MM.1S (cell line): ENCODE data around the gene SLC25A11.

ENCODE experiments used
- DNase-seq: peaks from one replicate; pipeline ENCODE4 v3.0.0-alpha.2; 2015
- H2AFZ ChIP-seq: fragments of 300-600 bp; sonication (generic); 2 replicates; pipeline ENCODE4 v1.6.0; 2016; ENCODE audit warnings: antibody characterized with exemption, low read length
- H3F3A ChIP-seq: fragments of 300-600 bp; sonication (generic); 2 replicates; pipeline ENCODE4 v1.6.1; 2016; ENCODE audit warnings: mild to moderate bottlenecking, antibody characterized with exemption, low read length, moderate library complexity, mixed read lengths; ENCODE audit not compliant: insufficient read depth
- H3K27ac ChIP-seq: fragments of 300-600 bp; sonication (generic); 2 replicates; pipeline ENCODE4 v1.5.1; 2016; ENCODE audit warnings: mild to moderate bottlenecking, low read length
- H3K27me3 ChIP-seq: fragments of 300-600 bp; sonication (generic); replicated peaks from 2 replicates; pipeline ENCODE4 v1.6.0; 2016; ENCODE audit warnings: low read length; ENCODE audit not compliant: insufficient read depth
- H3K36me3 ChIP-seq: fragments of 300-600 bp; sonication (generic); replicated peaks from 2 replicates; pipeline ENCODE4 v1.6.1; 2016; ENCODE audit warnings: mild to moderate bottlenecking, low read length, mixed read lengths; ENCODE audit not compliant: insufficient read depth
- H3K4me1 ChIP-seq: fragments of 300-600 bp; sonication (generic); 2 replicates; pipeline ENCODE4 v1.6.1; 2016; ENCODE audit warnings: low read length, mixed read lengths
- H3K4me2 ChIP-seq: fragments of 300-600 bp; sonication (generic); 2 replicates; pipeline ENCODE4 v1.6.0; 2016; ENCODE audit warnings: low read depth, low read length
- H3K4me3 ChIP-seq: fragments of 300-600 bp; sonication (generic); 2 replicates; pipeline ENCODE4 v1.5.1; 2016; ENCODE audit warnings: low read length, mixed read lengths
- H3K79me2 ChIP-seq: fragments of 300-600 bp; sonication (generic); 2 replicates; pipeline ENCODE4 v1.6.1; 2016; ENCODE audit warnings: mixed run types, low read length, mixed read lengths
- H3K9ac ChIP-seq: fragments of 300-600 bp; sonication (generic); 2 replicates; pipeline ENCODE4 v1.6.1; 2016; ENCODE audit warnings: low read length, mixed read lengths
- H3K9me2 ChIP-seq: fragments of 300-600 bp; sonication (generic); replicated peaks from 2 replicates; pipeline ENCODE4 v1.6.1; 2016; ENCODE audit warnings: mild to moderate bottlenecking, low read length, mixed read lengths; ENCODE audit not compliant: insufficient read depth
- H3K9me3 ChIP-seq: fragments of 300-600 bp; sonication (generic); replicated peaks from 2 replicates; pipeline ENCODE4 v1.6.1; 2016; ENCODE audit warnings: mild to moderate bottlenecking, low read length, mixed read lengths; ENCODE audit not compliant: insufficient read depth
- H4K20me1 ChIP-seq: fragments of 300-600 bp; sonication (generic); 2 replicates; pipeline ENCODE4 v1.6.1; 2016; ENCODE audit warnings: mild to moderate bottlenecking, low read length, moderate library complexity, mixed read lengths; ENCODE audit not compliant: insufficient read depth
- CTCF ChIP-seq: fragments of 300-600 bp; sonication (generic); IDR thresholded peaks from 2 replicates; pipeline ENCODE4 v1.5.1; 2016; ENCODE audit warnings: antibody characterized with exemption, low read length, mixed read lengths
- EZH2 ChIP-seq: fragments of 300-600 bp; sonication (generic); optimal IDR thresholded peaks from 2 replicates; pipeline ENCODE3; 2017; ENCODE audit warnings: low read depth, mild to moderate bottlenecking, antibody characterized with exemption, low read length, mixed read lengths
- EZH2phosphoT487 ChIP-seq: fragments of 300-600 bp; sonication (generic); IDR thresholded peaks from 2 replicates; pipeline ENCODE4 v1.6.1; 2018; ENCODE audit warnings: antibody characterized with exemption, low read length

SLC25A11 gene

GRCh38 chr17:4892499-4893221 lies 47.2 kb downstream of the SLC25A11 start:
- Histone ChIP-seq H3K4me1 (no peaks in the 10 kb centered on the region), H3K9ac (no peak overlapping the region), H3K4me3 (no peak overlapping the region), H3F3A (no peaks in the 10 kb centered on the region), H3K27ac (no peak overlapping the region), H2AFZ (no peak overlapping the region), H3K9me3 (no peaks in the 10 kb centered on the region), H4K20me1 (no peaks in the 10 kb centered on the region), H3K36me3 (no peaks in the 10 kb centered on the region), H3K4me2 (no peak overlapping the region), H3K27me3 (no peaks in the 10 kb centered on the region), H3K9me2 (no peaks in the 10 kb centered on the region), H3K79me2 (no peaks in the 10 kb centered on the region)
- TF ChIP-seq EZH2 (no peak), CTCF (no peak), EZH2phosphoT487 (no peak)
- no peak for DNase-seq

DNA sequence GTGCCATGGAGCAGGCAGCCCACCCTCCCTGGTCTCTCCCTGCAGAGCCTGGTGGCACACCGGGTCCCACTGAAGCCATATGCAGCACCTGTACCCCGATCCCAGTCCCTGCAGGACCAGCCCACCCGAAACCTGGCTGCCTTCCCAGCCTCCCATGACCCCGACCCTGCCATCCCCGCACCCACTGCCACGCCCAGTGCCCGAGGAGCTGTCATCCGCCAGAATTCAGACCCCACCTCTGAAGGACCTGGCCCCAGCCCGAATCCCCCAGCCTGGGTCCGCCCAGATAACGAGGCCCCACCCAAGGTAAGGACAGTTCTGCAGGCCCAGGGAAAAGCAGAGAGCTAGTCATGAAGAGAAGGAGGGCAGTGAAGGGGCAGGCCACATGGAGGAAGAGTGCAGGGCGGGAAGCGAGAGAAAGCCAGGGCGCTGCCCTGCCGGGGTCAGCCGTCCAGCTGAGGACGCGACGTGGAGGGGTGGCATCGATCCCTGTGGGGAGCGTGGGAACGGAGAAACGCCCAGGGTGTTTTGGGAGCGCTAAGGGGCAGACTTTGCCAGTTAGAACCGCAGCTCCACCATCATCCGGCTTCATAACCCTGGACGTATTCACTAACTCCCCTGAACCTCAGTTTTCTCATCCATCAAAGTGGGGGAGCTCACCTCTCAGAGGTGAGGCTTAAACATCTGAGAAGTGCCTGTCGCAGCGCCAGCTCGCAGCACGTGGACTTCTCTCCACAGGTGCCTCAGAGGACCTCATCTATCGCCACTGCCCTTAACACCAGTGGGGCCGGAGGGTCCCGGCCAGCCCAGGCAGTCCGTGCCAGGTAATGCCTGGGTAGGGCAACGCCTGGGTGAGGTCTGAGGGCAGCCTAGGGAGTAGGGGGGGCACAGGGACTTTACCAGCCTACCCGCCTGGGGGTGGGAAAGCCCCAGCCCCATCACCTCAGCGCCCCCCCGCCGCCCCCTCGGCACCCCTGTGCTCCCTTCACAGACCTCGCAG lies 48.1 kb downstream of the SLC25A11 start:
- H3K36me3 ChIP-seq, result no peaks in the 10 kb centered on the region
- H3K4me1 ChIP-seq, result no peaks in the 10 kb centered on the region
- H3K27ac ChIP-seq, result no peak overlapping the region
- no peaks in the 10 kb centered on the region for H3K9me2 ChIP-seq
- H4K20me1 ChIP-seq, result no peaks in the 10 kb centered on the region
- H3K79me2 ChIP-seq, result no peaks in the 10 kb centered on the region
- no peak for TF ChIP-seq EZH2
- TF ChIP-seq CTCF, result no peak
- TF ChIP-seq EZH2phosphoT487, result no peak
- H2AFZ ChIP-seq, result no peak overlapping the region
- no peaks in the 10 kb centered on the region for H3F3A ChIP-seq
- no peak overlapping the region for H3K4me3 ChIP-seq
- H3K9ac ChIP-seq, result no peak overlapping the region
- DNase-seq, result no peak
- no peaks in the 10 kb centered on the region for H3K27me3 ChIP-seq
- no peaks in the 10 kb centered on the region for H3K9me3 ChIP-seq
- H3K4me2 ChIP-seq, result no peak overlapping the region

- Histone ChIP-seq H3K79me2 (no peaks in the 10 kb centered on the region), H3K27ac (no peak overlapping the region), H3K4me1 (no peaks in the 10 kb centered on the region), H3K4me3 (no peak overlapping the region), H4K20me1 (no peaks in the 10 kb centered on the region), H3K9me2 (no peaks in the 10 kb centered on the region), H2AFZ (no peak overlapping the region), H3K4me2 (no peak overlapping the region), H3K36me3 (no peaks in the 10 kb centered on the region), H3K27me3 (no peaks in the 10 kb centered on the region), H3K9ac (no peak overlapping the region), H3K9me3 (no peaks in the 10 kb centered on the region), H3F3A (no peaks in the 10 kb centered on the region)
- DNase-seq, result no peak
- no peak for TF ChIP-seq CTCF
- no peak for TF ChIP-seq EZH2phosphoT487
- no peak for TF ChIP-seq EZH2
Measured at GRCh38 chr17:4887581-4887980, 52.3 kb downstream of the SLC25A11 start.
